SHP77 treated with DMSO at 0.1 percent for 48 hours (cell line): ENCODE results near the gene STX3.

Source experiments
- DNase-seq: peaks from one replicate; lab custom pipeline; 2025; lab: John Stamatoyannopoulos, UW

Gene STX3

DNA sequence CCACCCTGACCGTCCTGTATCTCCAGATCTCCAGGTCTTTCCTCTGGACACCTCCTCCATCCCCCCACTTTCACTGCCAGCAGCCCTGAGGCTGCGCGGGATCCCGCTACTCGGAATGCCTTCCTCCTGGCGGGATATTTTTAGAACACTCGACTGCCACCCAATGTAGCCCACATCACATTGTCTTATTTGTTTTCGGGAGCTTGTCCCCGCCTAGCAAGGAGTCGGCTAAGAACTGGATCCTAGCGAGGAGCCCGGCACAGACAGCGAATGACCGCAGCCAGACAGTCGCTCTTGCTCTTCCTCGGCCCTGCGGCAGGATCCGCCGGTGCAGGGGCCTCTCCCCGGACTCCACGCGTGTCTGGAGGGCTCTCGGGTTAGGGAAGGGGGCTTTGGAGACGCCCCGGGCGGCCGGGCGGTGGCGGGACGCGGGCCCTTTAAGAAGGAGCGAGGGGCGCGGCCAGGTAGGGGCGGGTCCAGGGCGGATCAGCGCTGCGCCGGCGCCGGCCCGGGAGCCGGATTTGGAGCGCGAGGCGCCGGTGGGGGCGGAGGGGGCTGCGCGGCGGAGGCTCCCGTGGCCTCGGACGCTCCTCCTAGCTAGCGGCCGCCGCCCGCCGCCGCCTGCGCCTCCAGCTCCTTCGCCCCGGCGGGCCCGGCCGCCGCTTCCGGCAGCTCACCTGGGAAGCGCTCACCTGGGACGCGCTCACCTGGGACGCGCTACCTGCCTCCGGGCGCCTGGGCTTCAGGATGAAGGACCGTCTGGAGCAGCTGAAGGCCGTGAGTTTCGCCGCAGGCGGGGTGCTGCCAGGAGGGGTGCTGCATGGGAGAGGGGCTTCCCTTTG lies at the start of gene STX3:
STX3 (plus strand) TSS at position 518 of the 842 bp plus-strand sequence; CDS start at position 748, 230 bp downstream.
- no peak for DNase-seq

DNA sequence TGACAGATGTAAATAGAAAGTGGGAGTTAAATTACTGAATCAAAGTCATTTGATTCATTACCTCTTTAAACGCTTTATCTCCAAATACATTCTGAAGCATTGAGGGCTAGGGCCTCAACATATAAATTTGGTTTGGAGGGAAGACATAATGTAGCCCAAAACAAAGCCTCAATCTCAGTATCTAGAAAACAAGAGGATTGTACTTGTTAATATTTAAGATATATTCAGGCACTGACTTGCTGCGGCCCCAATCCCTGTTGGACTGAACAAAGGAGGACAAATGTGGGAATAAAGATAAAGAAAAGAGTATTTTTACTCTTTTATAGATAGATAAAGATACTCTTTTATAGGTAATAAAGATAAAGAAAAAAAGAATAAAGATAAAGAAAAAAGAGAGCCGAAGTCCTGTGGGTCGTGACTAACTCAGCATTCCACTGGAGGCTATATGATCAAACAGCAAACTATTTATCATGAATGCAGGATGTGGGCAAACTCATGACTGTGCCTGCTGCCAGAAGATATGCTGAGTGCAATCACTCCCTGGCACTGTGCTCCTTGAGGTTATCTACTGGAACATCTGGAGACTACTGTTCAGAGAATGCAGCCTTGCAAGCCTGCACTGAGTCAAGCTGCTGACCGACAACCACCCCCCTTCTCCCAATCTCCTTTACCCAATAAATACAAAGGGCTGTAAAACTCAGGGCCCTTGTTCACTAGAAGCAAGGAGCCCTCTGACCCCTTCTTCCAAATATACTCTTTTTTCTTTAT lies 48.5 kb upstream of the STX3 start:
- DNase-seq: no peak

DNA sequence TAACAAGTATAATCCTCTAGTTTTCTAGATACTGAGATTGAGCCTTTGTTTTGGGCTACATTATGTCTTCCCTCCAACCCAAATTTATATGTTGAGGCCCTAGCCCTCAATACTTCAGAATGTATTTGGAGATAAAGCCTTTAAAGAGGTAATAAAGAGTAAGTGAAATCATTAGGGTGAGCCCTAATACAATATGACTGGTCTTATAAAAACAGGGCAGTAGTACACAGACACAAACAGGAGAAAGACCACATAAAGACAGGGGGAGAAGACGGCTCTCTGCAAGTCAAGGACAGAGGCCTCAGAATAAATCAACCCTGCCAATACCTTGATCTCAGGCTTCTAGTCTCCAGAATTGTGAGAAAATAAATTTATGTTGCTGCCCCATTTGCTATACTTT lies 47.8 kb upstream of the STX3 start:
- no peak for DNase-seq

DNA sequence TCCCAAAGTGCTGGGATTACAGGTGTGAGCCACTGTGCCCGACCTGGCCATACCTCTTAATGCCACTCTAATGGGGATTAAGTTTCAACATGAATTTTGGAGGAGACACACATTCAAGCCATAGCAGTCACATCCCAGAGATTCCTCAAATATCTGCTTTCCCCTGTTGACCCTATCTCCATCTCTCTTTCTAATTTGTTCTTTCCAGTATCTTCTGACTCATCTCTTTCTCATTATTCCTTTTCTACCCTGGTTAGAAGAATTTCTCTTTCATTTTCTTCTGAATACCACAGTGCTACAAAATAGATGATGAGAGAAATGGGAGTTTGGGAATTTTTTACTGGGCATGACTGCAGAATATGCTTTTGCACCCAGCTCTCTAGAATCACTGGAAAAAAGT lies 46.6 kb upstream of the STX3 start:
- no peak for DNase-seq

DNA sequence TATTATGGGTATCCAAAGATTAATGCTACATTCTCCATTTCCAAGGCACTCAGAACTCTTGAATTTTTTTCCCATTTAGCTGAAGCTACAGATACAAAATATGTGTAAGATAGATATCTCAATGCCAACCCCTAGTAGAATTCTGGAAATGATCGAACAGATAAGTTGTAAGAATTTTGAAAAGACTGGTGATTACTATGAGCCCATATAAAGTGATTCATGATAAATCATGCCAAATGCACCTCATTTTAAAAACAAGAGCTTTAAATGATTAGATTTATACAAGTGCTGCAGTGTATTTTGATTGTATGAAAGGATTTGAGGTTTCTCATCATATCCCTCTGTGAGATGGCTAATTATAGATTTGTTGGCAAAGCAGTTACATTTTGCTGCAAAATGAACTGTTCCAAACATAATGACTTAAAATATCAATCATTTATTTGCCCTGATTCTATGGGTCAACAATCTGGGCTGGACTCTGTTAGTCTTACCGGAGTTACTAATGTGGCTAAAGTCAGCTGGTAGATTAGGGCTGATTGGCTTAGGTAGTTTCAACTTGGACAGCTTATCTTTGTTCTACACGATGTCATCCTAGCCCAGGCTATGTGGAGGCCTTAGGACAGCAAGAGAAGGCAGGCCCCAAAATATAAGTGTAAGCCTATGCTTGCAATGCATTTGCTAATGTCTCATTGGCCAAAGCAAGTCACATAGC lies 44.9 kb upstream of the STX3 start:
- DNase-seq: no peak

DNA sequence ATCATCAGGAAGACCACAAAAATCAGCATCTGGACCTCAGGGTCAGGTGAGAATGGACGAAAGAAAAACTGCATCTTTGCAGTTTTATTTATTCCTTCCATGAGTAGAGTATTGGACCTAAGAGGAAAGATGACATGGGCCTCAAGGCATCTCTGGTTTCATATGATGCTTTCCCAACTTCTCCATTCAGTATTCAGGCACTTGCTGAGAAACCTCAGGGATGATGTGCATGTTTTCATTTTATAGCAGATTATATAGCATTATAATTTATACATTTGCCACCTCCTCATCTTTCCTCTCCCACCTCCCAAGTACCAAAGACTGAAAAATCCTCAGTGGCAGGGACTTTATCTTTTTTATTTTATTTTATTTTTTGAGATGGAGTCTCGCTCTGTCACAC lies 41.4 kb upstream of the STX3 start, which contains the start of gene OR10V1:
OR10V1 (minus strand) TSS at position 101 of the 400 bp plus-strand sequence; CDS start at position 101, 0 bp downstream.
- DNase-seq: no peak

DNA sequence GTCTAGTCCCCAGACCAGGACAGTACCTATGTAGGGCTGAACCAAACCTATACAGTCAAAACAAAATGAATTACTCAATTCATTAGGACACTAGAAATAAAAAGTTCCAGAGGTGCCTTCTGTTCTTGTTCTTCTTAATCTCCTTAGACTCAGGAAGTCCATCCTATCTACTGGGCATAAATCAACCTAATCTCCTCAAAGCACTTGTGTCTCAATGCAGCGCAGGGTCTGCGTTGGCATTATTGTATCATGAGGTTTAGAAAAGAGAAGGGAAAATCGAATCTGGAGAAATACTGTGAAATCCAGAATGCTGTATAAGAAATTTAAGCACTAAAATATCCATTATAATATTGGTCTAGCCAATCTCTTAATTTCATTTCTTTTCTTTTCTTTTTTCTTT lies 39.1 kb upstream of the STX3 start:
- no peak for DNase-seq

DNA sequence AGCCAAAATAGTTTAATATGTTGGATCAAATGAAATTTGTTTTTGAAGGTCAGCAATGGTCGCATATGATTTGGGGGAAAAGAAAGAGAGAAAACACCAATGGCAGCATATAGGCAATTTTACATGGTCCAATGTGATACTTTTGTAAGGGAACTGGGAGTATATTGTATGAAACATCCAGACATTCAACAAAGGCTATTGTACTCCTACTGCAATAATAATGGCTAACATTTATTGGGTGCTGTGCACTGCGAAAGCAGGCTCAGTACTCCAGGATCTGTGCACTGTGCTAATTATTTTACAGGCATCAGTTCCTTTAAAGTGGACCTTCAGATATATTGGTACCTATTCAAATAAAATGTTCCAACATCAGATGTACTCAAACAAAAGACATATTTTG lies 35.6 kb upstream of the STX3 start:
- no peak for DNase-seq

DNA sequence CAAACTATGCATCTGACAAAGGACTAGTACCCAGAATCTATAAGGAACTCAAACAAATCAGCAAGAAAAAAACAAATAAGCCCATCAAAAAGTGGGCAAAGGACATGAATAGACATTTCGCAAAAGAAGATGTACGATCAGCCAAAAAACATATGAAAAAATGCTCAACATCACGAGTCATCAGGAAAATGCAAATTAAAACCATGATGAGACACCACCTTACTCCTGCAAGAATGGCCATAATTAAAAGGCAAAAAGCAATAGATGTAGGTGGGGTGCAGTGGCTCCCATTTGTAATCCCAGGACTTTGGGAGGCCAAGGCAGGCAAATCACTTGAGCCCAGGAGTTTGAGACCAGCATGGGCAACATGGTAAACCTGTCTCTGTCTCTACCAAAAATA lies 31.1 kb upstream of the STX3 start:
- DNase-seq: no peak

DNA sequence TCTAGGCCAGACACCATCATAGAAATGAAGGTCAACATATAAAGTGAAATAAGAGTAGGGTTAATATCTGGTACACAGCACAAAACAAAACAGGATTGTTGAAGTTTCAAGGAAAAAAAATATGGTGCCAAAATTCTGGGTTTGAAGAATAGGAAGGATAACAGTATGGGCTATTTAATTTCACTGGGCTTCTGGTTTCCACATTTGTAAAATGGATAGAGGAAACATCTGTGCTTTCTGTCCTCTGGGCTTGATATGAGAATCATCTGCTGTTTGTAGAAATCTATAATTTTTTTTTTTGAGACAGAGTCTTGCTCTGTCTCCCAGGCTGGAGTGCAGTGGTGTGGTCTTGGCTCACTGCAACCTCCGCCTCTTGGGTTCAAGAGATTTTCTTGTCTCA lies 27.8 kb upstream of the STX3 start:
- no peak for DNase-seq

DNA sequence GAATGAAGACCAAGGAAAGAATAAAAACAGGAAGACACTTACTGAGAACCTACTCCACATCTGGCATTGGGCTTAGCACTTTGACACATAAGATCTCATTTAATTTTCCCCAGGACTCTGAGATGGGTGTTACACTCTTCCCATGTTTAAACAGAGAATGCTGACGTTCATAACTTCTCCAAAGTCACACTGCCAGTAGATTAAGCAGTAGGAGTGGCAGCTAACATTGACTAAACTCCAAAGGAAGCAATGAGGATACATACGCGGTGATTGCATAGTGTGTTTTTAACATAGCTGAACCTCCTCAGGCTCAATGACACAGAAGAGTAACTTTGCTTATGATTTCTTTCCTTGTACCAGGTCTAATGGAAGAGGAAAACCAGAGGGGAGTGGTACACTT lies 27.0 kb upstream of the STX3 start:
- no peak for DNase-seq

DNA sequence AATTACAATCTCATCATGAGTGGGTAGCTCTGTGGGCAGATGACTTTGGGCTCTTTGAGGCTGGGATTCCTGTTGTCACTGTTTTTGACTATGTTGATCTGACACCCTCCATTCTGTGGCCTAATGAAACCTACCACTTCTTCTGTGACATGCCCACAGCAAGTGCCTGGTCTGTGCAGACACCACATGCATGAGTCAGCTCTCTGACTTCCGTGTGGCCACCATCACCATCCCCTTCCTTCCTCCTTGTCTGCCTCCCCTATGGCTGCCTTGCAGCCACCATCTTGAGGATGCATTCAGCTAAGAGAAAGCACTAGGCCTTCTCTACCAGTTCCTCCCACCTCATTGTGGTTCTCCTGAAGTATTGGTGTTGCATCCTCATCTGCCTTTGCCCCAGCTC lies 26.3 kb upstream of the STX3 start:
- no peak for DNase-seq

DNA sequence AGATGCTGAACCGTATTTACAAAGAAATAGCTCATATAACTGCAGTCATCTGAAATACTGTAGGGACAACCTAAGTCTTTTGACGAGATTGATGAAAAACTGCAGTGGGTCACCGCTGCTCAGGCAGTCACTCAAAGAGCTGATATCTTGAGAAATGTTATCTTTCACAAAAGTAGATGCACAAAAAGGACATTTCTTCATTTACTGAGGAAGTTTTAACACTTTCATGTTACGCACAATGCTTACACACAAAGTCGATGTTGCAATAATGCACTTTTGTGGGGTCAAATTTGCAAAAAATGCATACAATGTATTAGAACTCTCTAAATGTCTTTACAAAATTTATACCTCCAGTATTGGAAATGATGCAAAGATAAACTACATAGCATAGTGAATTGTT lies 25.3 kb upstream of the STX3 start:
- no peak for DNase-seq

DNA sequence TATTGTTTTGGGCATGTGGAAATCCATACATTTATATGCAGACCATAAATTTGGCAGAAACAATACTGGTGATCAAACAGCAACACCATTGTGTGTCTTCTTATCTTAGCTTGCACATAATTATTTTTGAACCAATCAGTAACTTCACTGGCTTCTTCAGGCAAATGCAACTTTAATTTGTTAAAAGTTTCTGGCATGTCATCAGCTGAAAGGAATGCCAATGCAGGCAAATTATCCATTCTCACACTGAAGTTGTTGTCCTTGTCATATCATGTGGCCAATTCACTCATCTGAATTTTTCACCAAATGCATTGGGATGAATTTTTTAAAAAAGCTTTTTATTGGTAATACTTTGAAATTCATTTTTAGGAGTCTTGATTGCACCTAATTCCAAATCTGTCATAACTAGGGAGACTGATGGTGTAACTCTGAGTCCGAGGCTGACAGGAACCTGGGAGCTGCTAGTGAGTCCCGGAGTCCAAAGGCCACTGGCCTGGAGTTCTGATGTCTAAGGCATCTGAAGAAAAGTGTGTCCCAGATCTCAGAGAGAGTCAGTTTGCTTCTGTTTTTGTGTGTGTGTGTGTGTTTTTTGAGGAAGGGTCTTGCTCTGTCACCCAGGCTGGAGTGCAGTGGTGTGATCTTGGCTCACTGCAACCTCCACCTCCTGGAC lies 24.1 kb upstream of the STX3 start:
- no peak for DNase-seq

DNA sequence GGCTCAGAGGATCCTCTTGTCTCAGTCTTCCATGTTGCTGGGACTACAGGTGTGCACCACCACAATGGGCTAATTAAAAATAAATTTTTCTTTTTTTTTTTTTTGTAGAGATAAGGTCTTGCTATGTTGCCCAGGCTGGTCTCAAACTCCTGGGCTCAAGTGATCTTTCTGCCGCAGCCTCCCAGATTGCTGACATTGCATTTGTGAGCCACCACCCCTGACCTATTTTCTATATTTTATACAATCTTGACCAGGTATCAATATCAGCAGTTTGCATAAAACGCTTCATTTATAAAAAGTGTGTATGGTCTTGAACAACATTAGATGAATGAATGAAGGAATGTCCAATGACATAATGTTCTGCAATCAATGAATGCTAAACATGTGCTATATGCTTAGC lies 9.1 kb upstream of the STX3 start:
- no peak for DNase-seq

DNA sequence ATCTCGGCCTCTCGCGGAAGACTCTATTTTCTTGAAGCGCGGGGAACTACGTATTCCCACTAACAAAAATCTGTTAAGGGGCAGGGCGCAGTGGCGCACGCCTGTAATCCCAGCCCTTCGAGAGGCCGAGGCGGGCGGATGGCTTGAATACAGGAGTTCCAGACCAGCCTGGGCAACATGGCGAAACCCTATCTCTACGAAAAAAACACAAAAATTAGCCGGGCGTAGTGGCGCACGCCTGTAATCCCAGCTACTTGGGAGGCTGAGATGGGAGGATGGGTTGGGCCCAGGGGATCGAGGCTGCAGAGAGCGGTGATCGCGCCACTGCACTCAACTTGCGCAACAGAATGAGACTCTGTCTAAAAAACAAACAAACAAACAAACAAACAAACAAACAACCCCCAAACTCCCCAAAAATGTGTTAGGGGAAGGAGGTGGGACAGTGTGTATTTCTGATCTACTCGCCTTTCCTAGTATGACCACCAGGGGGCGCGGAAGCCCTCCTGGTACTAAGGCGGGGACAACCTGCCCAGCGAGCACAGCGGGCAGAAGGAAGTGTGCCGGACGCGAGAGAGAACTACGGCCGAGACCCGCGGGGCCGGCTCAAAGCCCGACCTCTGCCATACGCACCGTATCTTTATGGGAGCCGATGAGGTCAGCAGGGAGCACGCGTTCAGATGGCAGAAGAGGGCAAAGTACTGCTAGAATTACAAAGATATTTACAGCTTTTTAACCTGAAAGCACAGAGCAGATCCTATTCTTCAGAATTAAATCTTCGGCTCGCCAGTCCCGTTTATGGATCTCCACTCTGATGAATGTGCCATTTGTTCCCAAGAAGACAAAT lies 1.3 kb upstream of the STX3 start:
- DNase-seq: peak; percentile 10

DNA sequence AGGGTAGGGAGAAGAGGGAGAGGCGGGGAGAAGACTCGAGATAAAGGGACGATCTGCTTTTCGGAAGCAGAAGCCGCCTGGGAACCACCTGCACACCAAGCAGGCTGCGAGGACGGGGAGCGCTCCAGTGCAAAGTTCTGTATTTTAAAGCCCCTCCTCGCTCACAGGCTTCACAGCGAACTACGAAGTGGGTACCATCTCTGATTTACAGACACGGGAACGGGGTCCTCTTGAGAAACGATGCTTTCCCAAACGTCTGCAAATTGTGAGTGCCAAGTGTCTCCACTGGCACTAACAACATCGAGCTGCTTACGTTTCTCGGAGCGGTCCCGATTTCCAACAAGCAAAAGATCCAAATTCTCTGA lies 700 bp upstream of the STX3 start:
- no peak for DNase-seq

DNA sequence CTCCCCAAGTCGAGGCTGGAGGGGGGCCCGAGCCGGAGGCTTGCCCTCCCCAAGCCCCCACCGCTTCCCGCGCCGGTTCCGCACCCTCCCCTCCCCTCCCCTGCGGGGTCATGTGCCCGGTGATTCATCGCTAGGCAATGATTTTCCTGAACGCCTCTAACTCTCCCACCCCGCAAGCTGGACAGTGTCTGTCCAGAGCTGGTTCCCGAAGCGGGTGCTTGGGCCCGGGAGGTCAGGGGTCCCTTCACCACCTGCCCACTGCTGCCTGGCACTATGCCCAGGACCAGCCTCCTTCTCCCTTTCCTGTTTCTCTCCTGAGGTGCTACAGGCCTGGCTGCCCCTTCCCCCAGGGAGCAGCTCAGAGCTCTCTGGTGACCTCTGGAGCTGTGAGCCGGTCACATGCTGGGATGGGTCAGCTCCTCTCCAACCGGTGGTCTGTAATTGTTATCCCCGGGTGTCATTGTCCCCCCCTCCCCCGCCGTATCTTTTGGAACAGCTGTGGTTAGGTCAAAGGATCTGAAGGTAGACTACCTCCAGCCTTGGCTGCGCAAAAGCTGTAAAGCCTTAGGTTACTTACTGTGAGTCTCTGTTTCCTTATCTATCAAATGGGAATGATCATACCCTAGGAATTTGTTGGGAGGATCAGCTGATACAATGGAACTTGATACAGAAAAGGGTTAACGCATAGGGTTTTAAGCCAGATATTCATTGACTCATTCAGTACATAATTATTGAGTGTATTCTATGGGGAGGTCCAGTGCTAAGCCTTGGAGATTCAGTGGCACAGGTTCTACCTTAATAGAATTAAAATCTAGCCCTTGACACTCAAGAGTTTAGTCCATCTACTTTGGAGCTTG lies 753 bp downstream of the STX3 start:
- DNase-seq: no peak

DNA sequence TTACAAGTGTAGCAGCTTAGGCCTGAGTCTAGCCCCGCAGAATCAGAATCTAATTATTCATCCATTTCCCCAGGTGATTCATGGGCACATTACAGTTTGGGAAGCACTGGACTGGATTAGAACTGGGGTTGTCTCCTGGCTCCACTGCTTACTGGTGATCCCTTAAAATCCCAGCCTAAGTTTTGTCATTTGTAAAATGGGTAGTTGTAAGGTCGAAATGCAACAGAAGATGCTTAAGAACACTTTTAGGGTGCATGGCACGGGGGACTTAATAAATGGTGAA lies 1.3 kb downstream of the STX3 start:
- no peak for DNase-seq

DNA sequence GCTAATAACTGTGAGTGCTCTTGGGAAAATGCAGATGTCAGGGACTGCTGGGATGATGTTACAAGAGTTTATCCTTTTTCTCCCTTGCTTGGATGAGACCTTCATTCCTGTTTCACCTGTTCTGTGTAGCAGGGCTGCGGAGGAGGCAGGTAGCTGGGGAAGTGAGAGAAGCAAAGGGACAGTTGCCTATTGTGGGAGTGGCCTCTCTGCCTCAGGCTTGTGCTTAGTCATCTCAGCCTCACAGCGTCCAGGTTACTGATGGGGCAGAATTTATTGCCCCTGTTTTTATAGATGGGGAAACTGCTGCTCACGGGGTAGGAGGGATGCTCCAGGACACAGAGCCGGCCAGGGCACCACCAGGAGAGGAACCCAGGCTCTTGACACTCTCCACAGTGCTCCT lies 1.7 kb downstream of the STX3 start:
- DNase-seq: no peak
